Measurements from ENCODE around the gene MCTP2.

The MCTP2 gene

GRCh38 chr15:94228611-94229010 lies 2.8 kb upstream of the MCTP2 start:
- no peak overlapping the region for H3K27ac ChIP-seq
- no peak for TF ChIP-seq ZFX (IDR thresholded peaks at IDR 0.05)
- TF ChIP-seq CTCF (conservative IDR thresholded peaks at IDR 0.05), result no peak

- TF ChIP-seq ZFX (IDR thresholded peaks at IDR 0.05), result no peak
- no peak for TF ChIP-seq CTCF (conservative IDR thresholded peaks at IDR 0.05)
- H3K27ac ChIP-seq, result no peak overlapping the region; the same call in 1 of the 2 replicates
Measured at GRCh38 chr15:94229591-94230369, 1.6 kb upstream of the MCTP2 start.

- no peak for TF ChIP-seq ZFX (IDR thresholded peaks at IDR 0.05)
- TF ChIP-seq CTCF (conservative IDR thresholded peaks at IDR 0.05), result no peak
- peak overlapping the region; percentile 84 for H3K27ac ChIP-seq
Measured at GRCh38 chr15:94230431-94230882, 904 bp upstream of the MCTP2 start.

GRCh38 chr15:94231723-94232468 lies 535 bp downstream of the MCTP2 start:
- peak overlapping the region; percentile 84 for H3K27ac ChIP-seq
- TF ChIP-seq CTCF (conservative IDR thresholded peaks at IDR 0.05), result peak; percentile 21; the same call in 1 of the 2 replicates
- TF ChIP-seq ZFX (IDR thresholded peaks at IDR 0.05), result no peak

- no peak for TF ChIP-seq CTCF (conservative IDR thresholded peaks at IDR 0.05)
- TF ChIP-seq ZFX (IDR thresholded peaks at IDR 0.05), result no peak
- no peak overlapping the region for H3K27ac ChIP-seq
Measured at GRCh38 chr15:94233441-94233840, 2.1 kb downstream of the MCTP2 start.

- H3K27ac ChIP-seq, result peak overlapping the region; percentile 74
- TF ChIP-seq ZFX (IDR thresholded peaks at IDR 0.05) (no peak), CTCF (conservative IDR thresholded peaks at IDR 0.05) (no peak)
Measured at GRCh38 chr15:94234300-94234699, 2.9 kb downstream of the MCTP2 start.

GRCh38 chr15:94235041-94235440 lies 3.7 kb downstream of the MCTP2 start:
- H3K27ac ChIP-seq, result peak overlapping the region; percentile 74
- TF ChIP-seq CTCF (conservative IDR thresholded peaks at IDR 0.05), result no peak
- TF ChIP-seq ZFX (IDR thresholded peaks at IDR 0.05), result no peak

All from C4-2B (cell line).